Neural progenitor cell (in vitro differentiated cells): ENCODE results near the gene ATXN7L1.

Source experiments
- CTCF ChIP-seq: fragments of 200-600 bp; sonication (generic); IDR thresholded peaks from 2 replicates; pipeline ENCODE4 v1.5.1; 2017; ENCODE audit warnings: antibody characterized with exemption, mild to moderate bottlenecking
- EZH2phosphoT487 ChIP-seq: fragments of 200-600 bp; sonication (generic); IDR thresholded peaks from 2 replicates; pipeline ENCODE4 v1.6.1; 2017; ENCODE audit warnings: antibody characterized with exemption

DNA sequence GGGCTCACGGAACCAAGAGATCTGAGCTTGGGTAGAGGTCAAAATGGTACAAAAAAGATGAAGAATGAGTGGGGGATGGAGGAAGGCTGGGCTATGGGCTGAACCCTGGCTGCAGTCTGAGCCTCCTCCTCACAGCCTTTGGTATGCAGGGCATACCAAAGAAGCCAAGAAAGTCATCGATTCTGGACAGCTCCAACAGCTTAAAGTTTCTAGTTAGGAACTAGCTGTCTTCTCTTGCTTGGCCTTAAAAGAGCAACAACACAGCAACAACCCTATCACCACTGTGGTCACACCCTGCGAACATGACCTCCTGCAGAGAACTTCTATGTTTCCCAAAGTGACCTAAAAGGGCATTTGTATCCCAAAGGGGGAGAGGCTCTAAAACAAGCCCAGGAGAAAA is 169.0 kb downstream of the ATXN7L1 start:
- TF ChIP-seq CTCF: no peak
- TF ChIP-seq EZH2phosphoT487: no peak
